ENCODE results near the gene HIVEP3. TPM values are rescaled to one million over a fixed set of nuclear protein-coding genes. Genes with fewer than 3 reads are reported as not detected.

HIVEP3 gene
- total RNA-seq, 1 experiment from 2014 or later = 1.4 TPM

DNA sequence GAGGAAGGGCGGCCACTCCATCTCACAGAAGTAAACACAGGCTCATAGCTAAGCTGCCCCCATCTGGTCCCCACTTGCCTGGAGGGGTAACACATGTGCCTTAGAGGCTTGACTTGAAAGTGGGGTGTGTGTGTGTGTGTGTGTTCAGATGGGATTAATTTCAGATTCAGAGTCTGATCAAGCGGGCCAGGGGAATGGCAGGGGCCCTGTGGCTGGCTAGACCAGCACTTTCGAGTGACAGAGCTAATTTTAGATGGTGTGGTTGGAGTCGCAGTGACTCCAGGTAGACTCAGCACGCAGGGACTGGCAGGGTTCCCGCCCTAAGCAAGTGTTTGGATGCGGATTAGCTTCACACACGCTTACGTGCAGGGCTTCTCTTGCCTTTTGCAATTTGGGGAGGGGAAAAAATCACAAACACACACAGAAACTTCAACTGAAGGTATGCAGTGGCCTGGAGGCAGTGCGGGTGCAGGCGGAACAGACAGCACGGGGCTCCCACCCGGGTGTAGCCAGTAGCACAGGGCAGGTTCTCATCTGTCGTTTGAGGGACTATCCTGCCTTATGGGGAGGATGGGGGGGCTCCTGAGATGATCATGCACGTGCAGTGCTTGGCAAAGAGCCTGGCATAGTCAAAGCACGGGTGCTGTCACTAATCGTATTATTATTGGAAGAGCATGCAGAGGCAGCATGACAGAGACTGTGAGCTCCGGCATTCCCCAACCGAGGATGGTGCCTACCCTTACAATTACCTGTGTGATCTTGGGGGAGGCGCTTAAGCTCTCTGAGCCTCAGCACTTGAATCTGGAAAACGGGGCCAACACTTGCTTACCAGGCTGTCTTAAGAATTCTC is 435.5 kb downstream of the HIVEP3 start:
- TF ChIP-seq, protein P1, sequence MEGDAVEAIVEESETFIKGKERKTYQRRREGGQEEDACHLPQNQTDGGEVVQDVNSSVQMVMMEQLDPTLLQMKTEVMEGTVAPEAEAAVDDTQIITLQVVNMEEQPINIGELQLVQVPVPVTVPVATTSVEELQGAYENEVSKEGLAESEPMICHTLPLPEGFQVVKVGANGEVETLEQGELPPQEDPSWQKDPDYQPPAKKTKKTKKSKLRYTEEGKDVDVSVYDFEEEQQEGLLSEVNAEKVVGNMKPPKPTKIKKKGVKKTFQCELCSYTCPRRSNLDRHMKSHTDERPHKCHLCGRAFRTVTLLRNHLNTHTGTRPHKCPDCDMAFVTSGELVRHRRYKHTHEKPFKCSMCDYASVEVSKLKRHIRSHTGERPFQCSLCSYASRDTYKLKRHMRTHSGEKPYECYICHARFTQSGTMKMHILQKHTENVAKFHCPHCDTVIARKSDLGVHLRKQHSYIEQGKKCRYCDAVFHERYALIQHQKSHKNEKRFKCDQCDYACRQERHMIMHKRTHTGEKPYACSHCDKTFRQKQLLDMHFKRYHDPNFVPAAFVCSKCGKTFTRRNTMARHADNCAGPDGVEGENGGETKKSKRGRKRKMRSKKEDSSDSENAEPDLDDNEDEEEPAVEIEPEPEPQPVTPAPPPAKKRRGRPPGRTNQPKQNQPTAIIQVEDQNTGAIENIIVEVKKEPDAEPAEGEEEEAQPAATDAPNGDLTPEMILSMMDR (conservative IDR thresholded peaks at IDR 0.05) = no peak
- no CpG with 5 or more reads among the region's 21 CpGs for WGBS (ENCODE audit: extremely low coverage, insufficient read length, low lambda C conversion rate)
- Histone ChIP-seq H4K20me1 (ENCODE audit: control insufficient read depth, insufficient read depth, insufficient read length) (no peaks in the 10 kb centered on the region), H3T11ph (ENCODE audit: low read length) (no peak overlapping the region), H2BK120ac (ENCODE audit: low read depth, low read length, poor library complexity, severe bottlenecking) (no peak overlapping the region), H3K4me1 (ENCODE audit: insufficient read depth, low read length) (no peaks in the 10 kb centered on the region; the same call in 1 of the 2 replicates), H4K91ac (ENCODE audit: insufficient read length, low read depth, low read length) (no peak overlapping the region), H2AK5ac (ENCODE audit: insufficient read length, low read length) (no peak overlapping the region), H3K9me3 (ENCODE audit: control insufficient read depth, low read depth, low read length) (no peaks in the 10 kb centered on the region), H2AFZ (ENCODE audit: low read length) (no peak overlapping the region), H3K23me2 (ENCODE audit: insufficient read length, low read depth, low read length, poor library complexity, severe bottlenecking) (no peaks in the 10 kb centered on the region), H3K79me1 (ENCODE audit: insufficient read depth, low read depth, low read length, poor library complexity, severe bottlenecking) (no peaks in the 10 kb centered on the region), H3K27me3 (ENCODE audit: insufficient read depth, low read length) (no peaks in the 10 kb centered on the region), H2BK20ac (ENCODE audit: low read depth, low read length, poor library complexity, severe bottlenecking) (no peak overlapping the region), H3K56ac (ENCODE audit: insufficient read length, low read depth, low read length) (no peak overlapping the region), H3K23ac (ENCODE audit: insufficient read length, low read depth, low read length) (no peak overlapping the region), H3K14ac (ENCODE audit: insufficient read depth, low read length) (no peak overlapping the region), H3K4ac (ENCODE audit: low read depth, low read length) (no peak overlapping the region), H4K5ac (ENCODE audit: insufficient read length, low read depth, low read length) (no peak overlapping the region), H3K79me2 (ENCODE audit: insufficient read depth, low read length) (no peaks in the 10 kb centered on the region), H2BK12ac (ENCODE audit: insufficient read length, low read depth, low read length) (no peak overlapping the region), H2BK15ac (ENCODE audit: low read depth, low read length) (no peak overlapping the region), H3K18ac (ENCODE audit: insufficient read length, low read depth, low read length) (no peak overlapping the region), H3K27ac (ENCODE audit: insufficient read length, low read depth, low read length) (no peak overlapping the region), H2BK5ac (ENCODE audit: insufficient read length, low read length) (no peak overlapping the region), H3K9ac (ENCODE audit: extremely low read depth, insufficient read length, low read length) (no peak overlapping the region), H3K4me2 (ENCODE audit: insufficient read depth, insufficient read length, low read length) (no peak overlapping the region), H4K8ac (replicated peaks; ENCODE audit: insufficient read length, low read depth, low read length) (no peak overlapping the region)
- no peak overlapping the region; a peak in 2 of 5 replicates for H3K4me3 Mint-ChIP-seq
- no peak for DNase-seq
- peaks cover 40 to 54% of the 10 kb centered on the region in 2 experiments for H3K4me1 Mint-ChIP-seq
- no peaks in the 10 kb centered on the region; a peak in 2 of 5 replicates for H3K9me3 Mint-ChIP-seq
- H3K27ac Mint-ChIP-seq = peak overlapping the region in 1 of 3 experiments; percentile 56; a peak in 1 of 7 replicates
- H3K27me3 Mint-ChIP-seq (ENCODE audit: low read depth) = peaks cover 4% of the 10 kb centered on the region
- no peaks in the 10 kb centered on the region for H3K36me3 Mint-ChIP-seq (ENCODE audit: insufficient read depth in 1 of 3, low read depth in 3 of 3)

Data from H9 (cell line).